Urinary bladder (tissue), 4 donors: Measurements from ENCODE around the gene GTF2A2. TPM values are rescaled to one million over a fixed set of nuclear protein-coding genes. Genes with fewer than 3 reads are reported as not detected.

ENCODE experiments used
- DNase-seq: peaks from one replicate; pipeline ENCODE4 v3.0.0-alpha.2; 2015; ENCODE audit errors: extremely low spot score
- H3K27ac ChIP-seq: one replicate; pipeline ENCODE4 v1.5.1; 2013; ENCODE audit warnings: low read depth, mild to moderate bottlenecking, moderate library complexity
- H3K36me3 ChIP-seq: one replicate; pipeline ENCODE4 v1.6.1; 2013; ENCODE audit warnings: mild to moderate bottlenecking, moderate library complexity; ENCODE audit not compliant: insufficient read depth
- H3K4me1 ChIP-seq: one replicate; pipeline ENCODE4 v1.6.1; 2013; ENCODE audit warnings: mild to moderate bottlenecking, moderate library complexity; ENCODE audit not compliant: insufficient read depth
- H3K4me3 ChIP-seq: one replicate; pipeline ENCODE4 v1.5.1; 2013; ENCODE audit warnings: low read depth, low read length
- WGBS: extraction: QIAGEN DNeasy Blood & Tissue Kit; methylation state at CpG from one replicate; pipeline ENCODE4 v1.1.7; 2013; 5-methylcytosine and 5-hydroxymethylcytosine counted together
- polyA plus RNA-seq: library from polyadenylated mRNA; stranded (reverse); fragments of 200-250 nt; gene quantifications from one replicate; pipeline ENCODE4 v1.2.3, GENCODE V29; 2013
- total RNA-seq: library from RNA; depleted of rRNA; stranded (reverse); fragments of >200 nt; gene quantifications from one replicate; pipeline ENCODE4 v1.2.3, GENCODE V29; 2014
- donor health status: healthy with polysubstance abuse.
- donor health status: healthy.

The GTF2A2 gene
- total and polyA plus RNA-seq, 2 donors: 37.9 to 76.9 TPM

DNA sequence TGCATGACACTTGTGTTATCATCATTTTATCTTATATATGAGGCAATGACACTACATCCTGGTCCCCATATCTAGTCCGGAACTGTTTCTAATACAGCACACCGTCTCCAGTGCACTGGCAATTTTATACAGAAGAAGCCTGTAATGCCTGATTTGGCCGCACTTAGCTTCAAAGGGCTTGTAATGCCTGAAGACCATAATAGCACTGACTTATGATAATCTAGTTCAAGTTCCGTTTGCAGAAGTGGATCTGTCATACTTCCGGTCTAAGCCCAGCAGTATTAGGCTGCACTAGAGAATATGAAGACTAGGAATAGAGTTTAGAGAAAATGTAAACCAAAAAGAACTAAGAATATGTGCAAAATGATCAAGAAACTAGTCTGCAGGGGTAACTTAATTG is 30.5 kb upstream of the GTF2A2 start:
- WGBS: 25% methylated on average over 5 of the region's 5 CpGs
- DNase-seq: no peak
- H3K36me3 ChIP-seq: no peaks in the 10 kb centered on the region
- peak overlapping the region; percentile 13 for H3K4me3 ChIP-seq
- H3K4me1 ChIP-seq: peaks cover 2% of the 10 kb centered on the region
- no peak overlapping the region for H3K27ac ChIP-seq

- Histone ChIP-seq H3K4me3 (no peak overlapping the region), H3K36me3 (no peaks in the 10 kb centered on the region), H3K4me1 (peaks cover 2% of the 10 kb centered on the region), H3K27ac (no peak overlapping the region)
- WGBS: 74% methylated on average over 7 of the region's 7 CpGs
- no peak for DNase-seq
Observed at GRCh38 chr15:59686389-59686788, 29.1 kb upstream of the GTF2A2 start.

GRCh38 chr15:59685737-59686297 is 28.5 kb upstream of the GTF2A2 start:
- WGBS: 23% methylated on average over 1 of the region's 1 CpG
- Histone ChIP-seq H3K4me1 (peaks cover 2% of the 10 kb centered on the region), H3K4me3 (no peak overlapping the region), H3K27ac (no peak overlapping the region), H3K36me3 (no peaks in the 10 kb centered on the region)
- no peak for DNase-seq

GRCh38 chr15:59680870-59681269 is 23.6 kb upstream of the GTF2A2 start:
- Histone ChIP-seq H3K36me3 (peaks cover 4% of the 10 kb centered on the region), H3K4me3 (no peak overlapping the region), H3K4me1 (no peaks in the 10 kb centered on the region), H3K27ac (no peak overlapping the region)
- DNase-seq: no peak
- WGBS: 97% methylated on average over 4 of the region's 5 CpGs

GRCh38 chr15:59680346-59680745 is 23.0 kb upstream of the GTF2A2 start:
- Histone ChIP-seq H3K4me1 (no peaks in the 10 kb centered on the region), H3K27ac (no peak overlapping the region), H3K36me3 (peaks cover 4% of the 10 kb centered on the region), H3K4me3 (no peak overlapping the region)
- WGBS: 93% methylated on average over 6 of the region's 6 CpGs
- DNase-seq: no peak

- no peak for DNase-seq
- Histone ChIP-seq H3K36me3 (peaks cover 5% of the 10 kb centered on the region), H3K4me1 (no peaks in the 10 kb centered on the region), H3K4me3 (no peak overlapping the region), H3K27ac (no peak overlapping the region)
- 78% methylated on average over 1 of the region's 1 CpG for WGBS
Observed at GRCh38 chr15:59678620-59679019, 21.3 kb upstream of the GTF2A2 start.

DNA sequence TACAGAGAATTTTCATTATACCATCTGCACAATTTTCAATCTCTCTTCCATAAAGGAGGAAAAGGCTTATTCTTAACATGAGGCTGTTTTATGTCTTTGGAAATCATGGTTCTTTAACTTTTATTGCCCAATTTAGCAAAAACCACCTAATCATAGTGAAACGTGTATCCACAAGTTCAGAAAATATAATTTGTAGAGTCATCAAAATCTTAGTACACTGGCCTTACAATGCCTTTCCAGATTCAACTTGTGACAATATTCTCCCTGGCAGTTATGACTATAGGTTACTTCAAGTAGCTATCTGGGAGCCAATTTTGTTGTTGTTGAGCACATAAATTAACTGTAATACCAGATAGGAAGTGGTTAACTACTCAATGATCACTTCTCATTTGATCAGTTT is 20.9 kb upstream of the GTF2A2 start:
- WGBS: 75% methylated on average over 1 of the region's 1 CpG
- Histone ChIP-seq H3K4me3 (no peak overlapping the region), H3K27ac (no peak overlapping the region), H3K36me3 (peaks cover 5% of the 10 kb centered on the region), H3K4me1 (no peaks in the 10 kb centered on the region)
- DNase-seq: no peak

GRCh38 chr15:59676565-59676964 is 19.2 kb upstream of the GTF2A2 start:
- Histone ChIP-seq H3K4me1 (no peaks in the 10 kb centered on the region), H3K36me3 (peaks cover 10% of the 10 kb centered on the region), H3K27ac (no peak overlapping the region), H3K4me3 (no peak overlapping the region)
- WGBS: 98% methylated on average over 23 of the region's 23 CpGs
- DNase-seq: no peak

DNA sequence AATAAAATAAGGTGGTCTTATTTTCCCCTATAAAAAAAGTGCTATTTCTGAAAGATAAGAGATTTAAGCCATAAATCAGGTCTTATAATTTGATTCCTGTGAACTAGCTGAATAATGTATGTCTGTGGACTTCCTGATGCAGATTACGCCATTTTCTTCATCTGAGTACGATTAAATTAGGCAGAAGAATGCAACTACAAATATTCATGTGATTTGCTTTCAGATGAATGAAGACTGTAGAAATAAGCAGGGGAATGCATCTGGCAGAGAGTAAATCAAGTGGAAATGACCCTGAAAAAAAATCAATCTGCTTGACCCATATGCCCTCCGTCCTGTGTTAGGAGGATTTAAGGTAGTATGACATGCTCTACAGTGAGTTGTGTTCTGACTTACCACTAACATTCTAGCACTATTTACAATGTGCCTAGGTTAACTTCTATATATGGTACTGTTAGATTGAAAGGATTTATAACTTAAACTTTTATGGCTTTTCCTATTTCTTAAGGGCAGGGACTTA is 17.1 kb upstream of the GTF2A2 start:
- WGBS: 96% methylated on average over 3 of the region's 3 CpGs
- H3K4me3 ChIP-seq: no peak overlapping the region
- no peak for DNase-seq
- no peaks in the 10 kb centered on the region for H3K4me1 ChIP-seq
- no peak overlapping the region for H3K27ac ChIP-seq
- H3K36me3 ChIP-seq: peaks cover 11% of the 10 kb centered on the region

- no peaks in the 10 kb centered on the region for H3K4me1 ChIP-seq
- no peak overlapping the region for H3K27ac ChIP-seq
- 84% methylated on average over 8 of the region's 8 CpGs for WGBS
- no peak for DNase-seq
- H3K36me3 ChIP-seq: peaks cover 7% of the 10 kb centered on the region
- no peak overlapping the region for H3K4me3 ChIP-seq
Observed at GRCh38 chr15:59668556-59668955, 11.2 kb upstream of the GTF2A2 start.

GRCh38 chr15:59662260-59662659 is 4.9 kb upstream of the GTF2A2 start:
- no peak for DNase-seq
- WGBS: 24% methylated on average over 1 of the region's 1 CpG
- no peak overlapping the region for H3K27ac ChIP-seq
- no peaks in the 10 kb centered on the region for H3K36me3 ChIP-seq
- H3K4me3 ChIP-seq: no peak overlapping the region
- H3K4me1 ChIP-seq: no peaks in the 10 kb centered on the region

DNA sequence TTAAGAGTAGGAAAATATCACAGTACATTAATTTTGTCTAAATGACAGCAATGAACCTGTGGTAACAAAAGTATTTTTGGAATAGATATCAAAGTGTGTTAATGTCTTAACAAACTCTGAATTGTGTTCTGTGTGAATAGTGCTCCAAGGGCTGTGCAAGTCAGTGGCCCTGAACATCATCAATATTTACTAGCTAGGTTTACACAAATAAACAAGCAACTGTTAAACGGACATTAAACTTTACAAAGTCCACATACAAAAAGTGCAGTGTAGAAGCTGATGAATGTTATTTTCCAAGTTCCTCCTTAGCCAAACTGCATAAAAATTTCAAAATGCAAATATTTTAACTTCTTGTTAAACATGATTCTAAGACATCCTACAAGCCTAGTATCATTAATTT is 2.1 kb upstream of the GTF2A2 start:
- DNase-seq: no peak
- 61% methylated on average over 1 of the region's 1 CpG for WGBS
- Histone ChIP-seq H3K4me3 (no peak overlapping the region), H3K27ac (no peak overlapping the region), H3K4me1 (no peaks in the 10 kb centered on the region), H3K36me3 (no peaks in the 10 kb centered on the region)

- Histone ChIP-seq H3K4me3 (peak overlapping the region; percentile 94), H3K4me1 (no peaks in the 10 kb centered on the region), H3K36me3 (no peaks in the 10 kb centered on the region), H3K27ac (no peak overlapping the region)
- 29% methylated on average over 23 of the region's 23 CpGs for WGBS
- no peak for DNase-seq
Observed at GRCh38 chr15:59657635-59658125, 365 bp upstream of the GTF2A2 start.

DNA sequence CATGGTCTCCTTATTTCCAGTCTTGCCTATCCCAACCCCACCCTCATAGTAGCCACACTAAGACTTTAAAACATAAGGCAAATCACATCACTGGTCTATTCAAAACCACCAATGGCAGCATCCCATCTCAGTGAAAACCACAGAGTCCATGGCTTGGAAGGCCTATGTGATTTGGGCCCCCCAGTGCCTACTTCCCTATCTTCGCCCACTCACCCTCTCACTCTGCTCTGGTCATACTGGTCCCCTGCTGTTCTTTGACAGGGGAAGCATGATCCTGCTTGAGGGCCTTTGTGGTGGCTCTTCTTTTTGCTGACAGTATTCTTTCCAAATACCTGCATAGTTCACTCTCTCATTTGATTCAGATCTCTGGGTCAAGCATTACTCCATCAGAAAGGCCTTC is 3.3 kb downstream of the GTF2A2 start:
- 95% methylated on average over 1 of the region's 1 CpG for WGBS
- Histone ChIP-seq H3K4me1 (no peaks in the 10 kb centered on the region), H3K27ac (no peak overlapping the region)

GRCh38 chr15:59649603-59650002 is 7.7 kb downstream of the GTF2A2 start:
- DNase-seq: no peak
- peaks cover 2% of the 10 kb centered on the region for H3K36me3 ChIP-seq
- no peak overlapping the region for H3K27ac ChIP-seq
- no peak overlapping the region for H3K4me3 ChIP-seq
- no peaks in the 10 kb centered on the region for H3K4me1 ChIP-seq

More for the DNA sequence above, 3.3 kb downstream of the GTF2A2 start:
- no peak overlapping the region for H3K4me3 ChIP-seq
- DNase-seq: no peak
- peaks cover 2% of the 10 kb centered on the region for H3K36me3 ChIP-seq
